ENCODE data around the gene IGSF23.

DNA sequence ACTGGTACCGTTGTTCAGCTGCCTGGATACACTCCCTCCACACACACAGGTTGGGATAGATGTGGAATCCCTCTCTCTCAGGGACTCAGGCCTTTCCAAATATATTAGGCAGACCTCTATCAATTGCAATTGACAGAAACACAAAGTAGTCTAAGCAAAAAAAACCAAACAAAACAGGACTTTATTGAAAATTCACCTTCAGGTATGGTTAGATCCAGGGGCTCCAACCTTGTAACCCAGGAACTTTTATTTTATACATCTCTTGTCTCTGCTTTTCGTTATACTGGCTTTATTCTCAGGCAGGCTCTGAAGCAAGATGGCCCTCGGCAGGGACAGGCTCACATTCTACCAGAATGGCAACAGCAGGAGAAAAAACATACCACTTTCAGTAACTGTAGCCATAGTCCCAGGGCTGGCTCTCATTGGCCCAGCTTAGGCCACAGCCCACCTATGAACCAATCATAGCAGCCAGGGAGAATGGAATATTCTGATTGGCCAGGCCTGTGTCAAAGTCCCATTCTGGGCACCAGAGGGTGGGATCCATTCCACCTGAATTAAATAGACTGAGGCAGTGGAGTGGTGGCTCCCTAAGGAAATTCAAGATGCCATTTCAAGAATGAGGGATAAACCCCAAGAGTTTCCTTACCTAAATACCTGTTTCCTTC lies 44.8 kb downstream of the IGSF23 start:
- TF ChIP-seq POLR2AphosphoS5 (IDR thresholded peaks at IDR 0.05; ENCODE audit: low read depth, low read length) (no peak), POLR2A (IDR thresholded peaks at IDR 0.05; ENCODE audit: low read depth, low read length) (no peak)
